Neural progenitor cell (in vitro differentiated cells): ENCODE data around the gene CDR2L.

Experiments
- EZH2 ChIP-seq: fragments of 200-600 bp; sonication (generic); IDR thresholded peaks from 2 replicates; pipeline ENCODE4 v1.6.1; 2017; ENCODE audit warnings: antibody characterized with exemption, mild to moderate bottlenecking, moderate library complexity
- TF ChIP-seq, protein P1 (sequence below): fragments of 200-600 bp; sonication (generic); IDR thresholded peaks from 2 replicates; pipeline ENCODE4 v1.5.1; 2017; ENCODE audit warnings: antibody characterized with exemption, mild to moderate bottlenecking

GRCh38 chr17:75036643-75037268, 49.3 kb downstream of the CDR2L start:
- TF ChIP-seq EZH2: no peak
- TF ChIP-seq, protein P1, sequence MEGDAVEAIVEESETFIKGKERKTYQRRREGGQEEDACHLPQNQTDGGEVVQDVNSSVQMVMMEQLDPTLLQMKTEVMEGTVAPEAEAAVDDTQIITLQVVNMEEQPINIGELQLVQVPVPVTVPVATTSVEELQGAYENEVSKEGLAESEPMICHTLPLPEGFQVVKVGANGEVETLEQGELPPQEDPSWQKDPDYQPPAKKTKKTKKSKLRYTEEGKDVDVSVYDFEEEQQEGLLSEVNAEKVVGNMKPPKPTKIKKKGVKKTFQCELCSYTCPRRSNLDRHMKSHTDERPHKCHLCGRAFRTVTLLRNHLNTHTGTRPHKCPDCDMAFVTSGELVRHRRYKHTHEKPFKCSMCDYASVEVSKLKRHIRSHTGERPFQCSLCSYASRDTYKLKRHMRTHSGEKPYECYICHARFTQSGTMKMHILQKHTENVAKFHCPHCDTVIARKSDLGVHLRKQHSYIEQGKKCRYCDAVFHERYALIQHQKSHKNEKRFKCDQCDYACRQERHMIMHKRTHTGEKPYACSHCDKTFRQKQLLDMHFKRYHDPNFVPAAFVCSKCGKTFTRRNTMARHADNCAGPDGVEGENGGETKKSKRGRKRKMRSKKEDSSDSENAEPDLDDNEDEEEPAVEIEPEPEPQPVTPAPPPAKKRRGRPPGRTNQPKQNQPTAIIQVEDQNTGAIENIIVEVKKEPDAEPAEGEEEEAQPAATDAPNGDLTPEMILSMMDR: no peak
